ENCODE measurements around the gene LRRC8C.
"Not testable (repeated sequence)": the region's sequence is repeated elsewhere in the genome, so short reads cannot be mapped to it uniquely, and the experiment has no call there.

Gene LRRC8C

GRCh38 chr1:89702520-89703045 is 69.7 kb downstream of the LRRC8C start:
- DNase-seq (ENCODE audit: extremely low spot score) = no peak
- ChIA-PET POLR2A (no interaction called here), CTCF (interaction anchor here (0.8 to 1.4 kb wide), 4 partner anchors 17 to 61 kb away, joined by 3 to 6 read pairs (median 4); no protein-coding TSS in a partner anchor)
- TF ChIP-seq, protein P1, sequence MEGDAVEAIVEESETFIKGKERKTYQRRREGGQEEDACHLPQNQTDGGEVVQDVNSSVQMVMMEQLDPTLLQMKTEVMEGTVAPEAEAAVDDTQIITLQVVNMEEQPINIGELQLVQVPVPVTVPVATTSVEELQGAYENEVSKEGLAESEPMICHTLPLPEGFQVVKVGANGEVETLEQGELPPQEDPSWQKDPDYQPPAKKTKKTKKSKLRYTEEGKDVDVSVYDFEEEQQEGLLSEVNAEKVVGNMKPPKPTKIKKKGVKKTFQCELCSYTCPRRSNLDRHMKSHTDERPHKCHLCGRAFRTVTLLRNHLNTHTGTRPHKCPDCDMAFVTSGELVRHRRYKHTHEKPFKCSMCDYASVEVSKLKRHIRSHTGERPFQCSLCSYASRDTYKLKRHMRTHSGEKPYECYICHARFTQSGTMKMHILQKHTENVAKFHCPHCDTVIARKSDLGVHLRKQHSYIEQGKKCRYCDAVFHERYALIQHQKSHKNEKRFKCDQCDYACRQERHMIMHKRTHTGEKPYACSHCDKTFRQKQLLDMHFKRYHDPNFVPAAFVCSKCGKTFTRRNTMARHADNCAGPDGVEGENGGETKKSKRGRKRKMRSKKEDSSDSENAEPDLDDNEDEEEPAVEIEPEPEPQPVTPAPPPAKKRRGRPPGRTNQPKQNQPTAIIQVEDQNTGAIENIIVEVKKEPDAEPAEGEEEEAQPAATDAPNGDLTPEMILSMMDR (IDR thresholded peaks at IDR 0.05; ENCODE audit: control extremely low read depth, extremely low read depth, low read depth, missing control alignments) = no peak

- ChIA-PET POLR2A (no interaction called here), CTCF (interaction anchor here (1.0 to 1.1 kb wide), 2 partner anchors 16 to 60 kb away, joined by 3 to 6 read pairs; no protein-coding TSS in a partner anchor)
- TF ChIP-seq, protein P1 (IDR thresholded peaks at IDR 0.05; ENCODE audit: control extremely low read depth, extremely low read depth, low read depth, missing control alignments) = no peak
- no peak for DNase-seq (ENCODE audit: extremely low spot score)
Measured at GRCh38 chr1:89703469-89703868, 70.5 kb downstream of the LRRC8C start.

GRCh38 chr1:89704014-89704413 is 71.1 kb downstream of the LRRC8C start:
- ChIA-PET CTCF (no interaction called here), POLR2A (no interaction called here)
- no peak for DNase-seq (ENCODE audit: extremely low spot score)
- TF ChIP-seq, protein P1 (IDR thresholded peaks at IDR 0.05; ENCODE audit: control extremely low read depth, extremely low read depth, low read depth, missing control alignments) = no peak

GRCh38 chr1:89704885-89705284 is 72.0 kb downstream of the LRRC8C start:
- DNase-seq (ENCODE audit: extremely low spot score); CTCF ChIA-PET; POLR2A ChIA-PET: not testable (repeated sequence)

DNA sequence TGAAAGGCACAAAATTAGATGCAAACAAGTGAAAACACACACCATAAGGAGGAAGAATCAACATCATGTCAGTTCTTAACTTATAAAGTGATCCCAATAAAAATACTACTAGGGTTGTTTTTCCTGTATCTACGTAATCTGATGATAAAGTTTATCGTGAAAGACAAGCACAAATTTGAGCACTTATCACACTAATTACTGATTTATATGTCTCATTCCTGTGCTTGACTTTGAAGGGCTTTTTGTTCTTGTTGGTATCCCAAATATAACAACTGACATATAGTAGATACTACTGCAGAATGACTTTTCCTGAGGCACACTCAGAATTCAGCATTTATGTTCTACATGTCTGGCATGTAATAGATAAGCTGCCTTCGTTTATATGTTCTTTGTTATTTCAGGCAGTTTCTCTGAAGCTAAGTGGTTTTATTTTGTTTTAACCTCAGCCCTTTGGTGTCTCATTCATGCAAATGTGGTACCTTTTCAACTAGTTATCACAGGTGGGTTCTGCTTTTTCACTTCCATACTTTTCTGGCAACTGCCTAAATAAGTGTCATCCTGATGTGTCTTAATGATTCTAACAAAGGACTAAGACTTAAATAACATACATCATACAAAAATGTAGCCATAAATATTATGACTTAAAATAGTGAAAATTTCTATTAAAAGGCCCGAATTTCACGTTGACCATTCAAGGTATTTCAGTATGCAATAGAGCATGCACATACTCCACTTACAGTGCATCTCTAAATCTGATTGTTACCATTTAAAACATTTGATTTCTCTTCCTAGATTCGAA is 73.2 kb downstream of the LRRC8C start:
- POLR2A ChIA-PET = no interaction called here
- CTCF ChIA-PET = interaction anchor here (0.8 to 1.3 kb wide), 2 partner anchors 10 to 13 kb away, joined by 3 read pairs; no protein-coding TSS in a partner anchor
- DNase-seq (ENCODE audit: extremely low spot score) = peak; percentile 22
- TF ChIP-seq, protein P1 (IDR thresholded peaks at IDR 0.05; ENCODE audit: control extremely low read depth, extremely low read depth, low read depth, missing control alignments) = no peak

DNA sequence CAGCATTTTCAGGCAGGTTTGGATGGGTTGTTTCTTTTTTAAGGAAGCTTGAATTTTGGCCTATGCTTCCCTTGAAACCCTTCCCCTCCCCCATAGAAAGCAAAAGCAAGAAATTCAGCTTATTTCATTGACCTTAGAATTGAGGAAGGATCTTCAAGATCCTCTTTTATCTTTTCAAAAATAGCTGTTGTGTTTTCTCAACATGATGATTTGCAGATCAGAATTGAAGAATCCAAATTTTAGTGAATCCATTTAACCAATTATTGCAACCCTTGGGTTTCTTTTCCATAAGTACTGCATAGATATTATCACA is 73.7 kb downstream of the LRRC8C start:
- ChIA-PET POLR2A (no interaction called here), CTCF (interaction anchor here (0.8 to 1.9 kb wide), 3 partner anchors 10 to 56 kb away, joined by 3 to 6 read pairs (median 3); no protein-coding TSS in a partner anchor)
- DNase-seq (ENCODE audit: extremely low spot score) = no peak
- TF ChIP-seq, protein P1 (IDR thresholded peaks at IDR 0.05; ENCODE audit: control extremely low read depth, extremely low read depth, low read depth, missing control alignments) = no peak

GRCh38 chr1:89708751-89709375 is 75.9 kb downstream of the LRRC8C start:
- ChIA-PET POLR2A (no interaction called here), CTCF (interaction anchor here (1.0 to 1.5 kb wide), 4 partner anchors 9 to 70 kb away, joined by 3 to 5 read pairs (median 3); no protein-coding TSS in a partner anchor)
- TF ChIP-seq, protein P1 (IDR thresholded peaks at IDR 0.05; ENCODE audit: control extremely low read depth, extremely low read depth, low read depth, missing control alignments) = no peak
- no peak for DNase-seq (ENCODE audit: extremely low spot score)

Measured in GM10248 (cell line).